Heart right ventricle (tissue), 16 donors: ENCODE data around the gene KLHDC3. TPM values are rescaled to one million over a fixed set of nuclear protein-coding genes. Genes with fewer than 3 reads are reported as not detected.

ENCODE experiments used
- ATAC-seq, 8 donors: fragments of 200-7000 bp; cut with Tn5 transposase; one replicate each; pipeline ENCODE4 v1.9.1; 2020; ENCODE audit warnings: mild to moderate bottlenecking in 8 of 8, moderate library complexity in 8 of 8, moderate number of reproducible peaks in 1 of 8
- DNase-seq, 2 donors: peaks; one replicate each; pipeline ENCODE4 v3.0.0-alpha.2; 2020
- H3K27ac ChIP-seq, 10 donors: fragments of 200-600 bp; sonication (generic) in 2 of 10; one replicate each; pipeline versions ENCODE4 v1.5.0 to v1.8.0; 2020 to 2022; ENCODE audit warnings: mild to moderate bottlenecking in 3 of 10
- H3K27me3 ChIP-seq, 7 donors: fragments of 200-600 bp; one replicate each; pipeline ENCODE4 v1.8.0; 2021 to 2022; ENCODE audit warnings: mild to moderate bottlenecking in 2 of 7
- H3K36me3 ChIP-seq, 9 donors: fragments of 200-600 bp; sonication (generic) in 1 of 9; one replicate each; pipeline versions ENCODE4 v1.5.0 to v1.8.0; 2020 to 2022; ENCODE audit warnings: mild to moderate bottlenecking in 2 of 9
- H3K4me1 ChIP-seq, 9 donors: fragments of 200-600 bp; sonication (generic) in 1 of 9; one replicate each; pipeline versions ENCODE4 v1.5.0 to v1.8.0; 2020 to 2022; ENCODE audit warnings: mild to moderate bottlenecking in 4 of 9
- H3K4me3 ChIP-seq, 10 donors: fragments of 200-600 bp; sonication (generic) in 2 of 10; one replicate each; pipeline versions ENCODE4 v1.5.0 to v1.8.0; 2020 to 2022; ENCODE audit warnings: mild to moderate bottlenecking in 7 of 10, moderate library complexity in 2 of 10
- H3K9me3 ChIP-seq, 11 donors: fragments of 200-600 bp in 10 of 11; sonication (generic) in 2 of 11; one replicate each; pipeline versions ENCODE4 v1.5.0 to v1.8.0; 2013 to 2022; ENCODE audit warnings: mild to moderate bottlenecking in 2 of 11, control low read depth in 1 of 11, moderate library complexity in 1 of 11
- WGBS, 2 donors: extraction: QIAGEN DNeasy Blood & Tissue Kit; methylation state at CpG; one replicate each; pipeline ENCODE4 v1.1.7; 2013; ENCODE audit warnings: inconsistent platforms in 1 of 2; 5-methylcytosine and 5-hydroxymethylcytosine counted together
- intact Hi-C, 10 donors: fragments of 100-400 bp; cut with DNase I; formaldehyde crosslinking; loops; one replicate each; pipeline versions ENCODE4 v1.11.1 to v1.14.2; 2022
- polyA plus RNA-seq, 2 donors: library from polyadenylated mRNA; stranded (reverse); fragments of 200-250 nt; gene quantifications; one replicate each; pipeline ENCODE4 v1.2.3, GENCODE V29; 2013
- total RNA-seq, 10 donors: library from RNA; stranded (reverse); fragmentation: NEBNext Ultra II Directional in 3 of 10; extraction: Animal tissue kit (Norgen Biotek cat#: 25700) in 3 of 10; gene quantifications; one replicate each; pipeline versions ENCODE4 v1.2.1 to v1.2.4, GENCODE V29; 2021 to 2023
- TF ChIP-seq, protein P1 (sequence below), 9 donors: fragments of 200-600 bp; sonication (generic) in 2 of 9; IDR thresholded peaks; one replicate each; pipeline versions ENCODE4 v1.5.0 to v1.8.0; 2021 to 2022; ENCODE audit warnings: antibody characterized with exemption in 9 of 9, mild to moderate bottlenecking in 5 of 9, moderate library complexity in 1 of 9
- donor health status: Arrhythmogenic right ventricular cardiomyopathy.
- donor health status: ischemic (EF 13 %, LVEDD 7.1; RV severe dilation, severe dysfunction).
- donor health status: healthy with polysubstance abuse.
- donor health status: DM: no; HTN: yes; CAD: no.
- donor health status: DM: no; HTN: no; CAD: no.
- donor health status: ischemic (EF 25% LVEDD 6.9; RV normal size, moderate dysfunction).
- donor health status: ischemic (EF 25% LVEDD 5.7; RV mildly dilated, moderate dysfunction).
- donor health status: healthy.
- donor health status: DM: yes; HTN: yes; CAD: no.
- donor health status: Ischemic cardiomyopathy.
- donor health status: ischemic (EF 35%, LVEDD 5.7; RV mildly dilated, moderate dysfunction).
- donor health status: nonischemic (EF 11% LVEDD 7.7; RV severe dilation, severe dysfunction).
- donor health status: DM: yes; HTN: yes; CAD: no.
- donor health status: PGD.
- donor health status: ischemic (EF 29% LVEDD 5.4; RV normal size, mild dysfunction).
- donor health status: nonischemic (EF 23%, LVEDD 6.1; RV moderate dilation, normal function).

The KLHDC3 gene
- total and polyA plus RNA-seq, 12 donors: 78.2 to 165 (median 92.0) TPM

GRCh38 chr6:43032326-43032725, 18.3 kb downstream of the KLHDC3 start:
- H3K27ac ChIP-seq: no peak overlapping the region
- DNase-seq: no peak
- TF ChIP-seq, protein P1, sequence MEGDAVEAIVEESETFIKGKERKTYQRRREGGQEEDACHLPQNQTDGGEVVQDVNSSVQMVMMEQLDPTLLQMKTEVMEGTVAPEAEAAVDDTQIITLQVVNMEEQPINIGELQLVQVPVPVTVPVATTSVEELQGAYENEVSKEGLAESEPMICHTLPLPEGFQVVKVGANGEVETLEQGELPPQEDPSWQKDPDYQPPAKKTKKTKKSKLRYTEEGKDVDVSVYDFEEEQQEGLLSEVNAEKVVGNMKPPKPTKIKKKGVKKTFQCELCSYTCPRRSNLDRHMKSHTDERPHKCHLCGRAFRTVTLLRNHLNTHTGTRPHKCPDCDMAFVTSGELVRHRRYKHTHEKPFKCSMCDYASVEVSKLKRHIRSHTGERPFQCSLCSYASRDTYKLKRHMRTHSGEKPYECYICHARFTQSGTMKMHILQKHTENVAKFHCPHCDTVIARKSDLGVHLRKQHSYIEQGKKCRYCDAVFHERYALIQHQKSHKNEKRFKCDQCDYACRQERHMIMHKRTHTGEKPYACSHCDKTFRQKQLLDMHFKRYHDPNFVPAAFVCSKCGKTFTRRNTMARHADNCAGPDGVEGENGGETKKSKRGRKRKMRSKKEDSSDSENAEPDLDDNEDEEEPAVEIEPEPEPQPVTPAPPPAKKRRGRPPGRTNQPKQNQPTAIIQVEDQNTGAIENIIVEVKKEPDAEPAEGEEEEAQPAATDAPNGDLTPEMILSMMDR (IDR thresholded peaks at IDR 0.05): no peak
- peaks cover 0 to 99% (median 28%) of the 10 kb centered on the region in 9 donors for H3K36me3 ChIP-seq
- peaks cover 0 to 25% (median 16%) of the 10 kb centered on the region in 9 donors for H3K4me1 ChIP-seq
- H3K4me3 ChIP-seq: no peak overlapping the region
- intact Hi-C loops: no loop called here
- ATAC-seq: no peak
- no peaks in the 10 kb centered on the region for H3K9me3 ChIP-seq
- WGBS, 2 donors: 90 to 96% methylated on average over 4 of the region's 4 CpGs
- H3K27me3 ChIP-seq: no peaks in the 10 kb centered on the region

GRCh38 chr6:43033496-43034189, 19.6 kb downstream of the KLHDC3 start:
- 92% methylated on average over 2 of the region's 2 CpGs for WGBS, 2 donors
- intact Hi-C loops: no loop called here
- H3K36me3 ChIP-seq: peaks cover 0 to 99% (median 21%) of the 10 kb centered on the region in 9 donors

DNA sequence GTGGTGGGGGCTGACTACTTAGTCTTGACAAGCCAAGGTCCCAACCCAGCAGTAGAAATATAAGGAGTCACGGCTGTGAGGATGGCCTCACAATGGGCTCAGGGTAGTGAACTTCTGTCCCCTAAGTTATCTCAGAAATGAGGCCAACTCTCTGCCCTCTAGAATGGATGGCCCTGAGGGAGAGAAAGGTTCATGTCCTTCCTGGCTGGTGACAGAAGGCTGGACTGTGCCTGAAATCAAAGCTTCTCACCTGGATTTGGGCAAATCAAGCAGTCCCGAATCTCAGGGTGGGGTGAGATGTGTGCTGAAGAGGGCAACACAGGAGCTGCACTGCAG, 20.1 kb downstream of the KLHDC3 start:
- Histone ChIP-seq H3K4me1 (peaks cover 0 to 30% (median 17%) of the 10 kb centered on the region in 9 donors), H3K4me3 (no peak overlapping the region), H3K27me3 (no peaks in the 10 kb centered on the region), H3K9me3 (no peaks in the 10 kb centered on the region), H3K36me3 (peaks cover 0 to 99% (median 21%) of the 10 kb centered on the region in 9 donors), H3K27ac (no peak overlapping the region)
- WGBS, 2 donors: 92 to 94% methylated on average over 2 of the region's 2 CpGs
- ATAC-seq (no peak), DNase-seq (no peak)
- intact Hi-C loops: no loop called here
- TF ChIP-seq, protein P1 (IDR thresholded peaks at IDR 0.05): no peak

More at GRCh38 chr6:43033496-43034189, 19.6 kb downstream of the KLHDC3 start:
- DNase-seq: no peak
- no peak for ATAC-seq
- TF ChIP-seq, protein P1 (IDR thresholded peaks at IDR 0.05): no peak
- Histone ChIP-seq H3K4me1 (peaks cover 0 to 30% (median 17%) of the 10 kb centered on the region in 9 donors), H3K9me3 (no peaks in the 10 kb centered on the region), H3K27ac (no peak overlapping the region), H3K4me3 (no peak overlapping the region), H3K27me3 (no peaks in the 10 kb centered on the region)

DNA sequence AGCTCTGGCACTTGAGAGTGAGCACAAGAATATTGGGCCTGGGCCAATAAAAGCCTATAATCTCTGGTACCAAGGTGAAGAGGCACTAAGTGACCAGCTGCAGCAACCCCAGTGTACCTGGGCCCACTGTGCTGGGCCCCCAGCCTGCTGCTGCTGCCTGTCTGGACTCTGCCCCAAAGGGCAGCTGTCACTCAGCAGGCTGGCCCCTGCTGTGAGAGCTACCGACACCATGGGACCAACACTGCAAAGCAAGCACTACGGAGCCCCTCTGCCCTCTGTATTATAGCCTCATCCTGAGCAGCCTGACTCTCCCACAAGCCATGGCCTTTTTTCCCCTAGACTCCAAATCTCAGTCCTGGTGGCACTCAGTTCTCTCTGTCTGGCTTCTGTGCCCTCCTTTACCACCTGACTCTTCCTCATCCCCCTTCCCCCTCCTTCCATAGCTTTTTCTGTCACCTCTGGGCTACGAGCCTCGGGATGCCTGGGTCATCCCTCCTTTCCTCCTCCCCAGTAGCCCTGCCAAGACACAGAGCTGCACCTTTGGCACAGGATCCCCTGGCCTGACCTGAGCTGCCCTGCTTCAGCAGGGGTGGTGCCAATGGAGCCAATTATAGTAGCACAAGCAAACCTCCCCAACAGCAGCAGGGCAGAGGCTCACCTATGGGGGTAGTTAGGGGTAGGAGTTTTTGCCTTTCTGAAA, 21.6 kb downstream of the KLHDC3 start:
- no peaks in the 10 kb centered on the region for H3K9me3 ChIP-seq
- H3K27me3 ChIP-seq: no peaks in the 10 kb centered on the region
- intact Hi-C loops: no loop called here
- peak; percentile 59 to 77 for DNase-seq
- peaks cover 0 to 30% (median 17%) of the 10 kb centered on the region in 9 donors for H3K4me1 ChIP-seq
- H3K4me3 ChIP-seq: no peak overlapping the region
- TF ChIP-seq, protein P1 (IDR thresholded peaks at IDR 0.05): no peak
- WGBS, 2 donors: 46 to 66% methylated on average over 4 of the region's 4 CpGs
- H3K27ac ChIP-seq: peak overlapping the region in 9 of 10 donors; percentile 11 to 82 (median 54)
- ATAC-seq: peak; percentile 78 to 97 (median 90)
- H3K36me3 ChIP-seq: peaks cover 0 to 97% (median 17%) of the 10 kb centered on the region in 9 donors
